ENCODE measurements around the gene CCDC137. TPM values are rescaled to one million over a fixed set of nuclear protein-coding genes. Genes with fewer than 3 reads are reported as not detected.

The CCDC137 gene
- total RNA-seq, 1 experiment from 2014 or later = 37.8 TPM

DNA sequence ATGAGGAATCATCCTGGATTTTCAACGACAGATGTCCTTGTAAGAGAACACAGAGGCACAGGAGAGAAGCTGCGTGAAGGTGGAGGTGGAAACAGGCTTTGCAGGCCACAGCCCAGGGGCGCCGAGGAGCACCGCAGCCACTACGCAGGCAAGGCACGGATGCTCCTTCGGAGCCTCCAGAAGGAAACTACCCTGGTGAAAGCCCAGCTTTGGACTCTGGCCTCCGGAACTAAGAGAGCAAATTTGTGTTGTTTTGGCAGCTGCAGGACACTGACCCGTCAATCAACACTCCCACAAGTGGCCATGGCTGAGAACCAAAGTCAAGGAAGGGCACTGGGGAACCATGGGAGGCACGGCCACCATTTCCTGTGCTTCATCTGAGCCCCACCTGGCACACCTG is 13.6 kb downstream of the CCDC137 start:
- H3K27ac Mint-ChIP-seq (ENCODE audit: unreplicated experiment) = no peak overlapping the region
- CTCF ChIA-PET = no interaction called here
- H3K27me3 Mint-ChIP-seq (ENCODE audit: unreplicated experiment) = no peaks in the 10 kb centered on the region
- BruUV-seq (replicated peaks) = no TSS peak
- peaks cover 19% of the 10 kb centered on the region for H3K4me1 Mint-ChIP-seq (ENCODE audit: low read depth, unreplicated experiment)
- intact Hi-C loops (cut with micrococcal nuclease; ENCODE audit: unreplicated experiment) = no loop called here
- H3K4me3 Mint-ChIP-seq (ENCODE audit: low read depth, unreplicated experiment) = no peak overlapping the region
- TF ChIP-seq, protein P1, sequence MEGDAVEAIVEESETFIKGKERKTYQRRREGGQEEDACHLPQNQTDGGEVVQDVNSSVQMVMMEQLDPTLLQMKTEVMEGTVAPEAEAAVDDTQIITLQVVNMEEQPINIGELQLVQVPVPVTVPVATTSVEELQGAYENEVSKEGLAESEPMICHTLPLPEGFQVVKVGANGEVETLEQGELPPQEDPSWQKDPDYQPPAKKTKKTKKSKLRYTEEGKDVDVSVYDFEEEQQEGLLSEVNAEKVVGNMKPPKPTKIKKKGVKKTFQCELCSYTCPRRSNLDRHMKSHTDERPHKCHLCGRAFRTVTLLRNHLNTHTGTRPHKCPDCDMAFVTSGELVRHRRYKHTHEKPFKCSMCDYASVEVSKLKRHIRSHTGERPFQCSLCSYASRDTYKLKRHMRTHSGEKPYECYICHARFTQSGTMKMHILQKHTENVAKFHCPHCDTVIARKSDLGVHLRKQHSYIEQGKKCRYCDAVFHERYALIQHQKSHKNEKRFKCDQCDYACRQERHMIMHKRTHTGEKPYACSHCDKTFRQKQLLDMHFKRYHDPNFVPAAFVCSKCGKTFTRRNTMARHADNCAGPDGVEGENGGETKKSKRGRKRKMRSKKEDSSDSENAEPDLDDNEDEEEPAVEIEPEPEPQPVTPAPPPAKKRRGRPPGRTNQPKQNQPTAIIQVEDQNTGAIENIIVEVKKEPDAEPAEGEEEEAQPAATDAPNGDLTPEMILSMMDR (IDR thresholded peaks at IDR 0.05; ENCODE audit: unreplicated experiment) = no peak
- H3K9me3 Mint-ChIP-seq (ENCODE audit: low read depth, unreplicated experiment) = no peaks in the 10 kb centered on the region
- DNase-seq = no peak
- peaks cover 58% of the 10 kb centered on the region for H3K36me3 Mint-ChIP-seq (ENCODE audit: insufficient read depth, unreplicated experiment)

DNA sequence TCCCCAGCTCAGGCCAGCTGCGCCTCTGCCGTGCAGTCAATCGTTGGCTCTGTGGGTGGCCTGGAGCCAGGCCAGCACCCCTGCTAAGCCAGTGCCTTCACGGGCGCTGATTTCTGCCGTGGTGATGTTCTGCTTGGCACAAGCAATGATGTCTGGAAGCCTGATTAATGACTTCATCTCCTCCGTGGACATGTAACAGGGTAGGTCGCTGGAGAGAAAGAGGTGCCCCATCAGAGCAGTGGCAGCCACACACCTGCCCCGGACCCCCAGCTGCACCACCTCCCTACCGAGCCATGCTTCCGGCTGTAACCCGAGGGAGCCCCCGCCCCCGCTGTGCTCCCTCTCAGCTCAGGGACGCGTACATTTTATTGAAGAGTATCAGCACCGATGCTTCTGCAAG is 15.1 kb downstream of the CCDC137 start:
- TF ChIP-seq, protein P1 (IDR thresholded peaks at IDR 0.05; ENCODE audit: unreplicated experiment) = no peak
- H3K9me3 Mint-ChIP-seq (ENCODE audit: low read depth, unreplicated experiment) = no peaks in the 10 kb centered on the region
- H3K36me3 Mint-ChIP-seq (ENCODE audit: insufficient read depth, unreplicated experiment) = peaks cover 63% of the 10 kb centered on the region
- peaks cover 12% of the 10 kb centered on the region for H3K4me1 Mint-ChIP-seq (ENCODE audit: low read depth, unreplicated experiment)
- peak overlapping the region; percentile 14 for H3K4me3 Mint-ChIP-seq (ENCODE audit: low read depth, unreplicated experiment)
- CTCF ChIA-PET = no interaction called here
- H3K27ac Mint-ChIP-seq (ENCODE audit: unreplicated experiment) = no peak overlapping the region
- H3K27me3 Mint-ChIP-seq (ENCODE audit: unreplicated experiment) = no peaks in the 10 kb centered on the region
- DNase-seq = no peak
- intact Hi-C loops (cut with micrococcal nuclease; ENCODE audit: unreplicated experiment) = no loop called here
- no TSS peak for BruUV-seq (replicated peaks)

DNA sequence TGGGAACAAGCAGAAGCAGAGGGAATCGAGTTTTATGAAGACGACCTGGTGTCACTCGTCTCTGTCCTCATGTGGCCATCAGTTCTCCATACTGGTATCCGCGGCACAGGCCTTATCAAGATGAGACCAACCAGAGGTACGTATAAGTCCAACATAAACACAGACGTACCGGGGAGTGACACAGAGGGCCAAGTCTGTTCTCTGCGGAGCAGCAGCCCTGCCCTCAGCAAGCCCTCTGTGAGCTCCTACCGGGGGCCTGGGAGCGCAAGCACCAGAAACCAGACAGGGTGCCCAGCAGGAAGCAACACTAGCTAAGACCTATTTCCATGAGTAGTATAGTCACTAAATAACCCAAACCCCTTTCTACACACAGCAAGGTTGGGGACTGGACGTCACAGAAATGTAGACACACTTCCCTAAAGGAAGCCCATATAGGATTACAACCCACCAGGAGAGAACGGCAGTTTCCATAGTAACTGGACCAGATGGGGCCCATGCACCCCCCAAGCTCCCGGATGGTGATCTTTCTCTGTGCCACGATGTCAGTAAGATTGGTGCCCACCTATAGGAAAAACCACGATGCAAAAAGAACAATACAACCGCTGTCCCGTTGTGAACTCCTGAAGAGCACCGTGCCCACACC is 16.1 kb downstream of the CCDC137 start:
- peaks cover 12% of the 10 kb centered on the region for H3K4me1 Mint-ChIP-seq (ENCODE audit: low read depth, unreplicated experiment)
- CTCF ChIA-PET = interaction anchor here (1.2 to 2.2 kb wide), 2 partner anchors 19 to 20 kb away, joined by 4 to 8 read pairs; partner anchors contain the start of gene MRPL12
- no peaks in the 10 kb centered on the region for H3K27me3 Mint-ChIP-seq (ENCODE audit: unreplicated experiment)
- H3K9me3 Mint-ChIP-seq (ENCODE audit: low read depth, unreplicated experiment) = no peaks in the 10 kb centered on the region
- BruUV-seq (replicated peaks) = no TSS peak
- no peak for DNase-seq
- H3K36me3 Mint-ChIP-seq (ENCODE audit: insufficient read depth, unreplicated experiment) = peaks cover 72% of the 10 kb centered on the region
- peak overlapping the region; percentile 30 for H3K27ac Mint-ChIP-seq (ENCODE audit: unreplicated experiment)
- H3K4me3 Mint-ChIP-seq (ENCODE audit: low read depth, unreplicated experiment) = peak overlapping the region; percentile 71
- TF ChIP-seq, protein P1 (IDR thresholded peaks at IDR 0.05; ENCODE audit: unreplicated experiment) = no peak
- intact Hi-C loops (cut with micrococcal nuclease; ENCODE audit: unreplicated experiment) = no loop called here

DNA sequence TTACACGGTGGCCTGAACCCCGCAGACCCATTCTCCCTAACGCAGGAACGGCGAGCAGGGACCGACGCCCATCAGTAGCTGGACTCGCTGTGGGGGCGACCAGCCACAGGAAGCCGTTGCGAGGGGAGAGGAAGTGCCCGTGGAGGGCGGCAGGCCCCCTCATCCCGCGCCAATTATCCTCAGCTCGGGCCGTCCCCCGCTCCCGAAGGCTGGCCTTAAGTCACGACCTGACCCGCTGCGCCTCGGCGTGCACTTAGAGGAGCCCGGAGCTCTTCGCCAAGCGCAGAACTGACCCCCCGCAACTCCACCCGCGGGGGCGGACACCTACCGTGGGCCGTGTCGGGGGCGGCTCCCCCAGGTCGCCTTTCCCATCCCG is 16.7 kb downstream of the CCDC137 start:
- H3K36me3 Mint-ChIP-seq (ENCODE audit: insufficient read depth, unreplicated experiment) = peaks cover 73% of the 10 kb centered on the region
- TF ChIP-seq, protein P1 (IDR thresholded peaks at IDR 0.05; ENCODE audit: unreplicated experiment) = no peak

More for the DNA sequence above, 16.7 kb downstream of the CCDC137 start:
- no peaks in the 10 kb centered on the region for H3K9me3 Mint-ChIP-seq (ENCODE audit: low read depth, unreplicated experiment)
- intact Hi-C loops (cut with micrococcal nuclease; ENCODE audit: unreplicated experiment) = no loop called here
- H3K27me3 Mint-ChIP-seq (ENCODE audit: unreplicated experiment) = no peaks in the 10 kb centered on the region
- peaks cover 12% of the 10 kb centered on the region for H3K4me1 Mint-ChIP-seq (ENCODE audit: low read depth, unreplicated experiment)
- H3K27ac Mint-ChIP-seq (ENCODE audit: unreplicated experiment) = peak overlapping the region; percentile 66
- DNase-seq = no peak
- CTCF ChIA-PET = interaction anchor here (0.6 to 2.2 kb wide), 3 partner anchors 18 to 189 kb away, joined by 4 to 8 read pairs (median 4); partner anchors contain the start of gene MRPL12
- peak overlapping the region; percentile 71 for H3K4me3 Mint-ChIP-seq (ENCODE audit: low read depth, unreplicated experiment)
- BruUV-seq (replicated peaks) = no TSS peak

All from Calu3 (cell line).